SK-N-MC (cell line): ENCODE measurements around the gene CADPS.

Experiments
- DNase-seq: peaks from one replicate; pipeline ENCODE4 v3.0.0-alpha.2; 2011; ENCODE audit warnings: low read depth, low spot score
- H3K27ac ChIP-seq: fragments of 200-600 bp; sonication (generic); 2 replicates; pipeline ENCODE4 v1.5.1; 2016; ENCODE audit warnings: mixed run types
- H3K36me3 ChIP-seq: fragments of 200-600 bp; sonication (generic); 2 replicates; pipeline ENCODE4 v1.6.1; 2017; ENCODE audit warnings: antibody characterized with exemption, low read length, mixed read lengths; ENCODE audit not compliant: insufficient read depth
- H3K4me3 ChIP-seq: fragments of 200-600 bp; sonication (generic); 2 replicates; pipeline ENCODE4 v1.5.1; 2016
- H3K9ac ChIP-seq: fragments of 200-600 bp; sonication (generic); 2 replicates; pipeline ENCODE4 v1.8.0; 2017; ENCODE audit warnings: mixed run types, mixed read lengths; ENCODE audit not compliant: insufficient read length
- H3K9me3 ChIP-seq: fragments of 200-600 bp; sonication (generic); 2 replicates; pipeline ENCODE4 v1.6.1; 2017; ENCODE audit warnings: low read depth, mild to moderate bottlenecking, antibody characterized with exemption, low read length, moderate library complexity, mixed read lengths
- EZH2 ChIP-seq: fragments of 200-600 bp; sonication (generic); IDR thresholded peaks from one replicate; pipeline ENCODE4 v1.6.1; 2017; ENCODE audit warnings: antibody characterized with exemption
- FOXP2 ChIP-seq: optimal IDR thresholded peaks from 2 replicates; pipeline ENCODE3; 2011; ENCODE audit warnings: mild to moderate bottlenecking, moderate library complexity; ENCODE audit not compliant: insufficient read depth; ENCODE audit errors: extremely low read length, control extremely low read depth
- POLR2AphosphoS5 ChIP-seq: IDR thresholded peaks from 2 replicates; pipeline ENCODE4 v1.6.1; 2012; ENCODE audit warnings: mild to moderate bottlenecking, low read depth, low read length, borderline replicate concordance

Gene CADPS

GRCh38 chr3:62366126-62366484, 509.1 kb downstream of the CADPS start:
- Histone ChIP-seq H3K9ac (no peak overlapping the region), H3K4me3 (no peak overlapping the region), H3K36me3 (no peaks in the 10 kb centered on the region), H3K27ac (no peak overlapping the region), H3K9me3 (no peaks in the 10 kb centered on the region)
- DNase-seq: no peak
- TF ChIP-seq EZH2 (no peak), FOXP2 (no peak), POLR2AphosphoS5 (no peak)

- H3K9me3 ChIP-seq: no peaks in the 10 kb centered on the region
- no peak overlapping the region for H3K4me3 ChIP-seq
- H3K27ac ChIP-seq: no peak overlapping the region
- H3K36me3 ChIP-seq: no peaks in the 10 kb centered on the region
- no peak for TF ChIP-seq POLR2AphosphoS5
- TF ChIP-seq FOXP2: no peak
- TF ChIP-seq EZH2: no peak
- H3K9ac ChIP-seq: no peak overlapping the region
- no peak for DNase-seq
Observed at GRCh38 chr3:62365391-62366125, 509.7 kb downstream of the CADPS start.

- no peak for DNase-seq
- Histone ChIP-seq H3K9me3 (no peaks in the 10 kb centered on the region), H3K9ac (no peak overlapping the region), H3K36me3 (no peaks in the 10 kb centered on the region), H3K4me3 (no peak overlapping the region), H3K27ac (no peak overlapping the region)
- no peak for TF ChIP-seq FOXP2
- TF ChIP-seq POLR2AphosphoS5: no peak
- no peak for TF ChIP-seq EZH2
Observed at GRCh38 chr3:62364191-62364590, 511.0 kb downstream of the CADPS start.

GRCh38 chr3:62363275-62363674, 511.9 kb downstream of the CADPS start:
- Histone ChIP-seq H3K9me3 (no peaks in the 10 kb centered on the region), H3K4me3 (no peak overlapping the region), H3K27ac (no peak overlapping the region), H3K9ac (no peak overlapping the region), H3K36me3 (no peaks in the 10 kb centered on the region)
- DNase-seq: no peak
- TF ChIP-seq FOXP2 (no peak), EZH2 (no peak), POLR2AphosphoS5 (no peak)

GRCh38 chr3:62361824-62362223, 513.4 kb downstream of the CADPS start:
- H3K27ac ChIP-seq: no peak overlapping the region
- H3K9ac ChIP-seq: no peak overlapping the region
- no peak overlapping the region for H3K4me3 ChIP-seq
- no peaks in the 10 kb centered on the region for H3K36me3 ChIP-seq
- TF ChIP-seq POLR2AphosphoS5 (no peak), FOXP2 (no peak), EZH2 (no peak)
- no peaks in the 10 kb centered on the region for H3K9me3 ChIP-seq
- no peak for DNase-seq

GRCh38 chr3:62361261-62361660, 514.0 kb downstream of the CADPS start:
- TF ChIP-seq FOXP2: no peak
- TF ChIP-seq POLR2AphosphoS5: no peak
- TF ChIP-seq EZH2: no peak
- H3K9ac ChIP-seq: no peak overlapping the region
- no peak overlapping the region for H3K4me3 ChIP-seq
- no peak for DNase-seq
- H3K9me3 ChIP-seq: no peaks in the 10 kb centered on the region
- no peak overlapping the region for H3K27ac ChIP-seq
- no peaks in the 10 kb centered on the region for H3K36me3 ChIP-seq

GRCh38 chr3:62359531-62359930, 515.7 kb downstream of the CADPS start:
- H3K27ac ChIP-seq: no peak overlapping the region
- no peaks in the 10 kb centered on the region for H3K36me3 ChIP-seq
- H3K9ac ChIP-seq: no peak overlapping the region
- no peak for TF ChIP-seq EZH2
- no peak for TF ChIP-seq FOXP2
- no peak for TF ChIP-seq POLR2AphosphoS5
- no peaks in the 10 kb centered on the region for H3K9me3 ChIP-seq
- DNase-seq: no peak
- H3K4me3 ChIP-seq: no peak overlapping the region

GRCh38 chr3:62356356-62356755, 518.9 kb downstream of the CADPS start:
- DNase-seq: no peak
- Histone ChIP-seq H3K27ac (no peak overlapping the region), H3K4me3 (no peak overlapping the region), H3K36me3 (no peaks in the 10 kb centered on the region), H3K9me3 (no peaks in the 10 kb centered on the region), H3K9ac (no peak overlapping the region)
- no peak for TF ChIP-seq POLR2AphosphoS5
- TF ChIP-seq FOXP2: no peak
- TF ChIP-seq EZH2: no peak

- Histone ChIP-seq H3K27ac (no peak overlapping the region), H3K36me3 (no peaks in the 10 kb centered on the region), H3K9ac (no peak overlapping the region), H3K9me3 (no peaks in the 10 kb centered on the region), H3K4me3 (no peak overlapping the region)
- no peak for DNase-seq
- TF ChIP-seq POLR2AphosphoS5 (no peak), FOXP2 (no peak), EZH2 (no peak)
Observed at GRCh38 chr3:62355703-62356102, 519.5 kb downstream of the CADPS start.
